DMS153 (cell line): ENCODE data around the gene SEC31A.
"Not testable (repeated sequence)": the region's sequence is repeated elsewhere in the genome, so short reads cannot be mapped to it uniquely, and the experiment has no call there.

ENCODE experiments used
- DNase-seq: peaks from one replicate; lab custom pipeline; 2025; lab: John Stamatoyannopoulos, UW

The SEC31A gene

DNA sequence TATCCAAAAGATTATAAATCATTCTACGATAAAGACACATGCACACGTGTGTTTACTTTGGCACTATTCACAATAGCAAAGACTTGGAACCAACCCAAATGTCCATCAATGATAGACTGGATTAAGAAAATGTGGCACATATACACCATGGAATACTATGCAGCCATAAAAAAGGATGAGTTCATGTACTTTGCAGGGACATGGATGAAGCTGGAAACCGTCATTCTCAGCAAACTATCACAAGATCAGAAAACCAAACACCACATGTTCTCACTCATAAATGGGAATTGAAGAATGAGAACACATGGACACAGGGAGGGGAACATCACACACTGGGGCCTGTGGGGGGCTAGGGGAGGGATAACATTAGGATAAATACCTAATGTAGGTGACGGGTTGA lies 57.9 kb downstream of the SEC31A start:
- DNase-seq, result not testable (repeated sequence)

DNA sequence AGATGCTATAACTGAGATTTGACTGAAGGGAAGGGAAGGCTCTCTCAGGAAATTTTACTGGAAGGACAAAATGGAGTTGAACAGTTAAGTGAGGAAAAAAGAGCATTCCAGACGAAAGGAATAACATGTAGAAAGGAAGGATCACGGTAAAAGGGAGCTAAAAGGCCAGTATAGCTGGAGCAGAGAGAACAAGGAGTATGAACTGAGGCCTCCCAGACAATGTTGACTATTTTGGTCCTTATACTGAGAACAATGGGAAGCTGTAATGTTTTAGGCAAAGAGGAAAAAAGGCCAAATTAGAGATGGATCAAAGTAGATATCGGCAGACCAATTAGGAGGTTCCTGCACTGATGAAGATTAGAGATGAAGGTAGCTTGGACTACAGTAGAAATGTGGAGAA lies 65.5 kb downstream of the SEC31A start:
- DNase-seq, result no peak

DNA sequence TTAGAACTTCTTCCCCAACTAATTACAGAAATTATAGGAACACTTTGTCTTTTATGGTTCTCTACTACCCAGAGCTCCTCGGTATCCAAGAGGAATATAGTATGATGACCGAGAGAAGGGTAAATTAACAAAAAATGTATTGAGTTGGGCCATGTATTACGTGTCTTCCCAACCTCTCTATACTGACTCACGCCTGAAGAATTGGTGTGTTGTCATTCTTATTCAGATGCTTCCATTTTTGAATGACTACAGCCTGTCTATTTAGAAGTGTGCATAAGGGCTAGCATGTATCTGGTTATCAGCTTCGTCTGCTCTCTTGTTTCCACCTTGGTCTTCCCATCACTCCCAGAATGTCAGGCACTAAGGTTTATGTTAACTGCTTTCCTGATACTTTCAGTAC lies 67.9 kb downstream of the SEC31A start:
- no peak for DNase-seq

DNA sequence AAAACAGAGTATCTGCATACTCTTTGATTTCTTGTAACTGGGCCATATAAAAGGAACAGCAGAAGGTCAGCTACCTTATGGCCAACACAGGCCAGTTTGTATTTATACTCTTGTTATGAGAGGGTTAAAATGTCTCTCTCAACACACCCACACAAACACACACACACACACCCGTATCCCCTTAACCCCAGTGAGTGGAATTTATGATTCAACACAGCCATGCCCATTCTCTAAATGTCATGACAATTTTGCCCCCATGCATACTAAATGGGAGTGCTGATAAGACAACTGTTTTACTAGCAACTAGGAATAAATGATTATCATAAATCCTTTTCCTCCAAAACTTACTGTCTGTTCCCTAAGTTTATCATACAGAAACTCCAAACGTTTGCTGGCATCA lies 70.3 kb downstream of the SEC31A start:
- no peak for DNase-seq

DNA sequence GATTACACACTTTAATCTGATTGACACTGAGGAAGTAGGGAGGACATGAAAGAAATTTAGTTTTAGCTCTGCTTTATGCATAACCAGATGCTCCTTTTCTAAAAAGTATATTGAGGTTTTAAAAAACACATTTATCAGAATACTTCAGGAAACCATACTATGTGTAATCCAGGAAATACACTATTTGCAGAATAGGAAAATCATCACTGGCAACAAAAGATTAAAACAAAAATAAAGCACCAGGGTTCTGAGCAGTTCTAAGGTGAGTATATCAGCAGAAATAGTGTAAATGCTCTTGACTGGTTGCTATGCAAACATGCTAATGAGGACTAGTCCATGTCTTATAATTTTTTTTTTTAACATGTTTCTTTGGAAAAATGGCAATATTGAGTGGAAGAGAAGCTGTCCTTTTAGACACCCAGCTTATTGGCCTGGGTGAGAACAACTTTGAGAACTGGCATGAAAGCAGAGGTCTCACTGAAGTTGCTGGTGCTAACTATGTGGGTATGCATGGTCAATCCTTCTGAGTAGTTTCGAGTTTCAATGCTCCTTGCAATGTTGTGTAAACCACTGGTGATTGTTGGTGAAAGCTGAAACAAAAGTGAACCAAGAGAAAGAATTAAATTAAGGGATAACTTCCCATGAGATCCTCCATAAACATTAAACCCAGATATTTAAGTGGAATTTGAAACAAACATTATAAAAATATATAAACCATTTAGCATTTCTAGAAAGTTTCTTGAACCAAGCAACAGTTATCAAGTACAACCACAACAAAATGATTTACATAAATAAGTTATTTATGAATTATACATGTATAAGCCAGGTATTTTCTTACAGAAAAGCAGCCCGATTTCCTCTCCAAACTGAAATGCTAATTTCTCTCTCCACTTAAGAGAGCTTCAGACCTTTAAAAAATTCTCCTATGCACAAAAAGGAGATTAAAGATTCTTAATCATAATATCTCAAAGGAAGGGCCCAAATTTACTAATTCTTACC lies 72.0 kb downstream of the SEC31A start:
- no peak for DNase-seq

DNA sequence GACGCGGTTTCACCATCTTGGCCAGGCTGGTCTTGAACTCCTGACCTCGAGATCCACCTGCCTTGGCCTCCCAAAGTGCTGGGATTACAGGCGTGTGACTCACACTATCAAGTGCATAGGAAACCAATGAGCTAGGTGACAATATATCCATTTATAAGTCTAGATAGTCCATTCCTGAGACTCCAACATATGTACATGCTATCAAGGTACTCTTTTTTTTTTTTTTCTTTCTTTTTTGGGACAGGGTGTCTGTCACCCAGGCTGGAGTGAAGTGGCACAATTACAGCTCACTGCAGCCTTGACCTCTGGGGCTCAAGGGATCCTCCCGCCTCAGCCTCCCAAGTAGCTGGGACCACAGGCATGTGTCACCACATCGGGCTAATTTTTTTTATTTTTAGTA lies 74.1 kb downstream of the SEC31A start:
- not testable (repeated sequence) for DNase-seq

DNA sequence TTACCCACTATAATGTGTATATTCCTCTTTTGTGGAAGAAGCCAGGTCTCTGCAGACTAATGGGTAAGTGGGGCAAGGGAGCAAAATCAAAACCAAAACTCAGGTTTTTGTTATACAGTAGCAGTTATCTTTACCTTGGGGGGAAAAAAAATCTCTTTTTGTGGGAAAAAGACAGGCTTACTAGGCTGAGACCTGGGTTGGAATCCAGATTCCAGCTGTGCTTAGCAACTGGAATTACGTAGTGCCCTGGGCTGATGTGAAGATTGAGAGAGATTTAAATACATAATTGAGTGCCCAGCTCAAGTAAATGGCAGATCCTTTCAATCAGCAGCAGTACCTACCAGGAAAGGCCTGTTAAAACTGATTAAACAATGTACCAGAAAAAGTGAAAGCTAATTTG lies 76.9 kb downstream of the SEC31A start:
- no peak for DNase-seq

DNA sequence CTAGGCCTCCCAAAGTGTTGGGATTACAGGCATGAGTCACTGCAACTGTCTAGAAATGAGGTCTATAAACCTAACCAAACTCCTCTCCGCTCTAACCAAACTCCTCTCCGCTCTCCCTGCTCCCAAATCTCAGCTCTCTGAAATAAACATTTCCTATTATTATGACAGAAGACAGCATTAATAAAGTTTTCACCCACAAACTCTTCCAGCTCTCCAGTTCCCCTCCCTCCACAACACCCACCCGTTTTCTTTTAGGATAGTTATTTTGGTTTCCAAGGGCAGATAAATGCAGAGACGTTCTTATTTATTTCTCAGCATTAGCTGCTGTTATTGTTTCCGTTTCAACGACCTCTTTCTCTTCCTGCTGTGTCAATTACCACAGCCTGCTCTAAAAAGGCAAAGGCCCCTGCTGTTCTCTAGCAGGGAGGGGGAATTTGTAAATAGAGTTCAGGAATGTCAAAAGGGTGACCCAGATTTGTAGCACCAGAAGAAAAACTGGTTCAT lies 79.1 kb downstream of the SEC31A start:
- peak; percentile 72 for DNase-seq

DNA sequence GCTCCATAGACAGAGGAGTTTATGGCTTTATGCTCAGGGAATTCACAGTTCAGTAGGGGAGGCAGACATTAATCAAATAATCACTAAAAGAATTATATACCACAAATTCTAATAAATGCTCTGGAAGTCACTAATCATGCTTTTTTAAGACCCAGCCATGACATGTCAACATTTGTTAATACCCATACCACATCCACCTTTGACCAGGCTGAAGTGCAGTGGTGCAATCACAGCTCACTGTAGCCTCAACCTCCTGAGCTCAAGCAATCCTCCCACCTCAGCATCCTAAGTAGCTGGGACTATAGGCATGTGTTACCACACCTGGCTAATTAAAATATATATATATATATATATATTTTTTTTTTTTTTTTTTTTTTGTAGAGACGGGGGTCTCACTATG lies 79.6 kb downstream of the SEC31A start:
- DNase-seq, result no peak

DNA sequence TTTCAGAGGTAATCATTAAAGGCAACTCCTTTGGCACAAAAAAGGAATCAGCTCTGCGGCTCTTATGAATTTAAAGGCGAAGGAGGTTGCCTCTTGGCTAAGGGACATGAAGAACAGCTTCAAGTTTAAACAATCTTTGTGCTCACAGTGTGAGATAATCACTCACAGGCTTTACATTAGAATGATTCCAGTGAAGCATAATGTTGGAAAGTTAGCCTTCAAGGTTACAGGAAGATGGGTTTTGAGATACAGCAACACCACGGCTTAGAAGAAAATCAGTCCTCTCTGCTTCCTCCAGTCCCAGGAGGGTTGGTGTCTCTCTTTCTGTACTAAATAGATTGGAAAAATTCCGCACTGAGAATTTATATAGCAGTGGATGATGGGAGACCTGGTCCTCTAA lies 80.8 kb downstream of the SEC31A start:
- DNase-seq, result no peak

DNA sequence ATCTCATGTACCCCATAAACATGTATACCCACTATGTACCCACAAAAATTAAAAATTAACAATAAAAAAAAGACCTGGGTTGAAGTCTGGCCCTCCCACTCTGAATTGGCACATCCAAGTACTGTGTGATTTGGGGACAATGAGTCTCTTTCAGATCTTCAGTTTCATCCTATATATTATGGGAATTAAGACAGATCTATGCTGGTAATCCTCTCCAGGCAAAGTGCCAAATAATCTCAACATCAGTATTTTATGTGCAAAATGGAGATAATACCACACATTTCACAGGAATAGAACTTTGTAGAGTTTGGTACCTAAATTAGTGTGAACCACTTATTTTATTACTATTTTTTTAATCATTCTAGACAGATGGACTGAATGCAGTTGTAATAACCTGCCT lies 81.3 kb downstream of the SEC31A start:
- no peak for DNase-seq

DNA sequence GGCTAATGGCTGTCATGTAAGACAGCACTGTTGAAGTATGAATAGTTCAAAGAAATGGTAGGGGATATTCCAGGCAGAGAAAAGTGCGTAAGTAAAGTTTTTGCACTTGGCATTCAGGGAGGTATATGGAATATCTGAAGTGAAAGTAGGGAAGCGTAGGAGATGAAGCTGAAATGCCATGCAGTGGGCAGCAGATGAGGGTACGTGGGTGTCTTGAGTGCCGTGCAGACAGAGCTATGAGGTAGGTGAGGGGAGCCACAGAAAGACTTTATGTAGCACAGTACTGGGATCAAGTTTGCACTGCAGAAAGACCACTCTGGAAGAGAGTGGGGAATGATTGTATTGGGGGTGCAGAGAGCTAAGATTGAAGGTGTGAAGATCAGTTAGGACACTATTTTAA lies 87.2 kb downstream of the SEC31A start:
- no peak for DNase-seq

DNA sequence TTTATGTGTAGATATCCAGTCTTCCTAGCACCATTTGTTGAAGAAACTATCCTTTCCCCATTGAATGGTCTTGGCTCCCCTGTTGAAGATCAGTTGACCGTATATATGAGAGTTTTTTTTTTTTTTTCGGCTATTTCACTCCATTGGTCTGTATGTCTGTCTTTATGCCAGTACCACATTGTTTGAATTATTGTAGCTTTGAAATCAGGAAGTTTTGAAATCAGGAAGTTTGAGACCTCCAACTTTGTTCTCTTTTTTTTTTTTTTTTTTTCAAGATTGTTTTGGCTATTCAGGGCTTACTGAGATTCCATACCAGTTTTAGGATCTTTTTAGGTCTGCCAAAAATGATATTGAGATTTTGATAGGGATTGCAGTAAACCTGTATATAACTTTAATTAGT lies 88.0 kb downstream of the SEC31A start:
- no peak for DNase-seq

DNA sequence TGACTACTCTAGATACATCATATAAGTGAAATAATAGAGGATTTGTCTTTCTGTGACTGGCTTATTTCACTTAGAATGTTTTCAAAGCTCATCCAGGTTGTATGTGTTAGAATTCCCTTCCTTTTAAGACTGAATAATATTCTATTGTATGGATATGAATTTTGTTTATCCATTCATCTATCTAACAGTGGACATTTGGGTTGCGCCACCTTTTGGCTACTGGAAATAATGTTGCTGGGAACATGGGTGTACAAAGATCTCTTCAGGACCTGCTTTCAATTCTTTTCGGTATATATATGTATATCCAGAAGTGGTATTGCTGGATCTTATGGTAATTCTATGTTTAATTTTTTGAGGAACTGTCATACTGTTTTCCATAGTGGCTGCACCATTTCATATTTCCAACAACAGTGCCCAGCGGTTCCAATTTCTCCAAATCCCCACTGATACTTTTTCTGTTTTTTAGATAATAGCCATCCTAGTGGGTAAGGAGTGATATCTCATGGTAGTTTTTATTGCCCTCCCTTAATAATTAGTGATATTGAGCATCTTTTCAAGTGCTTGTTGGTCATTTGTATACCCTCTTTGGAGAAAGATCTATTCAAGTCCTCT lies 88.9 kb downstream of the SEC31A start:
- no peak for DNase-seq

DNA sequence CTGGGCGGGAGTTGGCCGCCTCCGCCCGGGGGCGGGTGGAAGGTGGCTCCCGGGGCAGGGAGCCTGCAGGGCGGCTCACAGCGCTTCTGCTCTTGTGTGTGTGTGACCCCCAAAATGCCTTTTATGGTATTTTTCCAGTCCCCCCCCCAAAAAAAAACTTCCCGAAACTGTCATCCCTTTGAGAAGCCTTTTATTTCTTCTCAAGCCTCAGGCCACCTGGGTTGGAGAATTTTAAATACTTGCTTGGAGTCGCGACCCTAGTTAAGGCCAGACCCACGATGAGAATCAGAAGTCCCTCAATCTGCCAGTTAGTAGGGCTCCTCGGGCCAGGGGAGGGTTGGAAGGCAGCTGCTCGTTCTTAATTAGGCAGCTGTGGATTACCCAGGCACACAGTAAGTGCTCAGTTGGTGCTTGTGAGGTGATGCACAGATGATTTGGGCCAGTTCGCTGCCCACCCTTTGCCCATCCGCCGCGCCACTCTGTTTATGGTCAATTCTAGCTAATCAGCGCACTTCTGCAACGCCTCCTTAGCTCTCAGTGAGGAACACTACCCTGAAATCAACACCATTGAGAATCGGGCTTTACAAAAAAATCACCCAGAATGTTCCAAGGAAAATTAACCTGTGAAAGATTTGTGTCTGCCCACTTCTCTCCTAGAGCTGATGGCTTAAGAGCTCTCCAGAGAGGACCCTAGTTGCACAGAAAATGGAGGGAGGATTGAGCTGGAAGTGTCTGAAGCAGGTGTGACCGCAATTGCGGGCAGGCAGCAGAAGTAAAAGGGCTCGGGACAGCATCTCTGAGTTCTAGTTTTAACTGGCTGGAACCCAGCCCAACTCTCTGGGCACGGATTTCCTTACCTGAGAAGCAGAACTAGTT lies 91.7 kb downstream of the SEC31A start:
- DNase-seq, result no peak

DNA sequence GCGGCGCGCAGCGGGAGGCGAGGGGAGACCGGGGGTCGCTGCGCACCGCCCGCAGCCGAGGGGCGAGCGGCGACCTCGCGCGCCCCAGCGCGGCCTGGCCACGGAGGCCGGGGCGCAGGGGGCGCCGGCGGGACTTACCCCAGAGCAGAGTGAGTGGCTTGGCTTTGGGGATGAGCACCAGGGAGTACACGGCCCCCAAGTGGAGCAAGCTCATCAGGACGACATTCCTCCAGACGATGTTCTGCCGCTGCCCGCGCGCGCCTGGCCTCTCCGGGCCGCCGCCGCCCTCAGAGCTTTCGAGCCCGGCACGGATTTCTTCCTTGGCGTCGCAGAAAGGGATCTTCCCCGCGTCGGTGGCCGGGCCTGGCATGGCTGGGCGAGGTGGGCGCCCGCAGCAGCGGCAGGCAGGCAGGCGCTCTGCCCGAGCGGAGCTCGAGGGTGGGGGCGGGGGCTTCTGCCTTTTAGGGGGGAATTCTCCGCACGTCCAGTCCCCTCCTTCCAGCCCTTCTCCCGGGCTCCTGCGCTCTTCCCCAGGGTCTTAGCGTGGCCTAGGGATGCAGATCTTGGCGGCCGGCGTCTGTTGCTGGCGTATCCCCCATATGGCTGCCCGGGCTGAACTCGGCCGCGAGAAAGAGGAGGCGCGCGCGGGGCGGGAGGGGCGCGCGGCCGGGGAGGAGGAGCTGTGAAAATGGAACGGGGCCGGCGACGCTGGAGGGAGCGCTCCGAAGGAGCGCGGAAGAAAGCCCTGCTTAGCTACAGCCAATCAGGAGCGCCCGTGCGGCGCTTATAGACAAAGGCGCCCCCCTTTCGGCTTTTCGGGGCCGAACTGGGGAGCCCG lies 92.6 kb downstream of the SEC31A start, which contains the start of gene SCD5:
Gene SCD5, minus strand, starts transcription at position 629 of the 838 bp plus-strand sequence. Its CDS starts 259 bp downstream, at position 370.
- peak; percentile 55 for DNase-seq

DNA sequence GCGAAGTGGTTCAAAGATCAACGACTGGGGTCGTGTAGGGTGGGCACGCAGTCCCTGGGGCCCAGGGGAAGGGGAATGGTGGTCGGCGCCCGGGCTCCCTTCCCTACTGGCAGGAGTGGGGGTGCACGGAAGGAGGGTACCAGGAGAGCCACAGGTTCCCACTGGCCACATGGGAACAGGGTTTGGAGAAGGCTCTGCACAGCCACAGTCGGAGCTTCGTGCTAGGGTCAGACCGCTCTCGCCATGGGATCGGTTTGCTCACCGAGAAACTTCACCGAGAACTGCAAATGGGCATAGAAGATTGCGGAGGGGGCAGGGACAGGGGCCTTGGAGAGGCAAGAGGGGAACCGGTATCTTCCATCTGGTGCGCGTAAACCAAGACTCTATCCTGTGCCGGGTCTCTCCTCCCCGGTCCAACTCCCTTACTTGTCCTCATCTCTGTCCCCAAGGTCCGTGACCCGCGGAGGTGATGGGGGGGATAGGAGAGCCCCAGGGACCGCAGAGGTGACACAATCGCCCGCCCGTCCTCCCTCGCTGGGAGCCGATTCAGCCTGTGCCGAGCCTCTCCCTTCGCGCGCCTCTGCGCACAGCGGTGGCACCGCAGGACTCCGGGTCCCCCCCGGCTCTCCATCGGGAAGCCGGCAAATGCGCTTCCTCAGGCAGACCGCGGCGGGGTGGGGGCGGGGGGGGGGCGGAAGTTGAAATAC lies 93.4 kb downstream of the SEC31A start:
- DNase-seq, result no peak

DNA sequence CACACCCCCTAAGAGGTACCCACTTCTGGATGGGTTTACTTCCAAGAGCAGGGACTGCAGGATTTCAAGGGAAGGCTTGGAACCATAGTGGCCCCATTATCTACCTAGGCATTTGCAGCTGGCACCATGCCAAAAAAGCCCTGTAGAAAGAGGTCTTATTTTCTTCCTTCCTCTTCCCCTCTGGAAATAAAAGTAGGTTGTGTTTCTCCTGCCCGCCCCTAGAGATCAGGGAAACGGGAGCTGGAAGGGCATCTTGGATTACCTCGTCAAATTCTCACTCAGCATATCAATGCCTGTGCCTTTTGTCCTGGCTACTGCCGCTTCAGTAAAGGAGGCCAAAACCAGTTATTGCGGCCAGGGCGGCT lies 93.9 kb downstream of the SEC31A start:
- DNase-seq, result no peak

DNA sequence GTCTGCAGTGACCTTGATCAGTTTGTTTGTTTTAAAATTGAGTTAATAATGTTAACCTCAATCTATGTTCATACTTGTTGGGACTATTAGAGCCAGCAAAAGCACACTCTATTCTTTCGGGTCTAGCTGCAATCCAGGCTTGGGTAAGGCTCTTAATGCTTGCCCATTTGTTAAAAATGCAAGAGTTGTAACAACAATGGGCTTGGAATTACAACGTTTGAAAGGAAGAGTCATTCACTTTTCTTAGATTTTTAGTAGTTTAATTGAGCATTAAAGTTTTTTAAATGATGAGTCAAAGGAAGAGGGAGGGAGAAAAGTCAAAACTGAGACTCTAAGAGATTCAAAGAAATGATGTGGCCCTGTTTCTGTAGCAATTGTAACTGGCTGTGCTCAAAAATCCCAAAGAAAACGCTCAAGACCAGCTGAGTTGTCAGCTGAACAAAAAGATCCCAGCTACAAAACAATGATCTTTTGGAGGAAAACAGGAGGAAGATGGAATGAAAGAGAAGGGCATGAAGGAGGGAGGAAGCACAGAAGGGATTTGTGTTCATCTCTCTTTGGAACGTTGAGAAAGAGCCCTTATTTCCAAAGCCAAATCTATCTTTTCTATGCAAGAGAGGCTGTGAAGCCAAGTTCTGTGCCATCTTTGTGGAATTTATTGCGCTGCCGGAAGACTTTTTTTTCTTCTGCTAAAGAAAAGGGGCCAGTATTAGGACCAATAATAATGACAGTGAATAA lies 97.9 kb downstream of the SEC31A start:
- no peak for DNase-seq

DNA sequence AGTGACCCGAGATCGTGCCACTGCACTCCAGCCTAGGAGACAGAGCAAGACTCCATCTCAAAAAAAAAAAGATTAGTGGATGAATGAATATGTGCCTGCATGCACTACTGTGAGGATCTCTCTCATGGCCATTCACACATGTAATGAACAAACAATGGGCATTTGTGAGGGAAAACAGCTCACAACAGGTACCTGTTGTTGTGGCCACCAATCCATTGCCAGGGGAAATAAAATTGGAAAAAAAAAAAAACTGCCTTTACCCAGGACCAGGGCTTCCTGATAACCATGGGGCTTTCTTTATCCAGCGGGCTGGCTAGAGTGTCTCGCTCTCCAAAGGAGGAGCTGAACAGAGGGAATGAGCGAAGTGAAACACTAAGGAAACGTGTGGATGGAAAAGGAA lies 99.8 kb downstream of the SEC31A start:
- DNase-seq, result no peak
